ENCODE data around the gene GRN. TPM values are rescaled to one million over a fixed set of nuclear protein-coding genes. Genes with fewer than 3 reads are reported as not detected.

The GRN gene
- polyA plus RNA-seq, 3 donors = 209 to 258 (median 221) TPM

- no peak for DNase-seq (ENCODE audit: low read depth in 3 of 3, low spot score in 2 of 3)
These were observed 53.9 kb downstream of the GRN start for GRCh38 chr17:44398692-44399691.

- DNase-seq (ENCODE audit: low read depth in 3 of 3, low spot score in 2 of 3) = no peak
These were observed 55.2 kb downstream of the GRN start for GRCh38 chr17:44400226-44400847.

Other genes with a start within 250 kb of the GRN start
- gene HDAC5, start 221.7 kb upstream of the GRN start, polyA plus RNA-seq (ENCODE audit: insufficient read length in 3 of 3) = 10 to 100 TPM; 41.9 to 54.6 (median 43.4) TPM
- gene HROB, start 203.4 kb upstream of the GRN start, polyA plus RNA-seq (ENCODE audit: insufficient read length in 3 of 3) = 1 to 10 TPM; 3.7 to 4.1 (median 3.7) TPM
- gene ASB16, start 174.6 kb upstream of the GRN start, polyA plus RNA-seq (ENCODE audit: insufficient read length in 3 of 3) = 1 to 10 TPM; 1.2 to 1.8 (median 1.6) TPM
- gene TMUB2, start 158.3 kb upstream of the GRN start, polyA plus RNA-seq (ENCODE audit: insufficient read length in 3 of 3) = 10 to 100 TPM; 39.0 to 43.6 (median 42.9) TPM
- 10 to 100 TPM; 55.6 to 63.8 (median 63.0) TPM for gene ATXN7L3, start 145.4 kb upstream of the GRN start, polyA plus RNA-seq (ENCODE audit: insufficient read length in 3 of 3)
- 100 to 1,000 TPM; 123 to 125 (median 124) TPM for gene UBTF, start 125.6 kb upstream of the GRN start, polyA plus RNA-seq (ENCODE audit: insufficient read length in 3 of 3)
- gene SLC4A1, start 77.2 kb upstream of the GRN start, polyA plus RNA-seq (ENCODE audit: insufficient read length in 3 of 3) = 10 to 100 TPM in 2 of 3 donors, 1 to 10 TPM in 1; 8.9 to 13.4 (median 10.3) TPM
- gene RUNDC3A, start 36.7 kb upstream of the GRN start, polyA plus RNA-seq (ENCODE audit: insufficient read length in 3 of 3) = 1 to 10 TPM; 1.2 to 2.3 (median 1.4) TPM
- gene SLC25A39, start 20.5 kb upstream of the GRN start, polyA plus RNA-seq (ENCODE audit: insufficient read length in 3 of 3) = 10 to 100 TPM; 82.5 to 88.4 (median 85.4) TPM
- 10 to 100 TPM; 24.5 to 34.8 (median 27.4) TPM for gene FAM171A2, start 18.6 kb downstream of the GRN start, polyA plus RNA-seq (ENCODE audit: insufficient read length in 3 of 3)
- 1 to 10 TPM; 4.7 to 8.7 (median 4.8) TPM for gene ITGA2B, start 44.3 kb downstream of the GRN start, polyA plus RNA-seq (ENCODE audit: insufficient read length in 3 of 3)
- 10 to 100 TPM; 38.3 to 45.8 (median 42.3) TPM for gene GPATCH8, start 158.1 kb downstream of the GRN start, polyA plus RNA-seq (ENCODE audit: insufficient read length in 3 of 3)
- gene FZD2, start 212.2 kb downstream of the GRN start, polyA plus RNA-seq (ENCODE audit: insufficient read length in 3 of 3) = 10 to 100 TPM; 23.3 to 32.7 (median 26.1) TPM